SW 1271 (cell line): ENCODE data around the gene TNS1.

Experiments used
- DNase-seq, 2 experiments: peaks; one replicate each; lab custom pipeline; 2025; lab: John Stamatoyannopoulos, UW

Gene TNS1

GRCh38 chr2:217998926-217999594, 3.7 kb downstream of the TNS1 start:
- DNase-seq = no peak

- DNase-seq = no peak
These were observed 5.3 kb downstream of the TNS1 start for GRCh38 chr2:217997510-217997909.

- DNase-seq = no peak
These were observed 6.4 kb downstream of the TNS1 start for GRCh38 chr2:217996361-217996760.

- DNase-seq = no peak
These were observed 7.0 kb downstream of the TNS1 start for GRCh38 chr2:217995731-217996231.

DNA sequence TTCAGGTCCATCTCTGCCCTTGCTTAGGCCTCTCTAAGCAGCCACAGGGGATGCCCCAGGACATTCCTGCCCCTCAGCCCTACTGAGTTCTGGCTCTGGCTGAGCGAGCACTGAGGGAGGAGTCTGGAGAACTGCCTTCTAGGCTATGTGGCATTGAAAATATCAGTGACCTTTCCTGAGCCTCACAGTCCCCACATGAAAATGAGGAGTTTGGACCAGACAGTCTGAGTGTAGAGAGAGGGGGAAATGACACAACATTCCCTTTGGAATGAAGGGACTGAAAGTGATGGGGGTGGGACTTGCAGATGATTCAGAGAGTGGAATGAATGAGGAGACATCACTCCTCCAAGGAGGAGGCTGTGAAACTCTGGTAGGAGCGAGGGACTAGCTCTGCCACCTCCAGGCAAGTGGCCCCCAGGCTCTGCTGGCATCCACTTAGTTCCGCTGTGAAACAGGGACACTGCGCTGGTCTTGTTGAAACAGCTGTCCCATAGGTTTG, 8.0 kb downstream of the TNS1 start:
- DNase-seq = no peak

DNA sequence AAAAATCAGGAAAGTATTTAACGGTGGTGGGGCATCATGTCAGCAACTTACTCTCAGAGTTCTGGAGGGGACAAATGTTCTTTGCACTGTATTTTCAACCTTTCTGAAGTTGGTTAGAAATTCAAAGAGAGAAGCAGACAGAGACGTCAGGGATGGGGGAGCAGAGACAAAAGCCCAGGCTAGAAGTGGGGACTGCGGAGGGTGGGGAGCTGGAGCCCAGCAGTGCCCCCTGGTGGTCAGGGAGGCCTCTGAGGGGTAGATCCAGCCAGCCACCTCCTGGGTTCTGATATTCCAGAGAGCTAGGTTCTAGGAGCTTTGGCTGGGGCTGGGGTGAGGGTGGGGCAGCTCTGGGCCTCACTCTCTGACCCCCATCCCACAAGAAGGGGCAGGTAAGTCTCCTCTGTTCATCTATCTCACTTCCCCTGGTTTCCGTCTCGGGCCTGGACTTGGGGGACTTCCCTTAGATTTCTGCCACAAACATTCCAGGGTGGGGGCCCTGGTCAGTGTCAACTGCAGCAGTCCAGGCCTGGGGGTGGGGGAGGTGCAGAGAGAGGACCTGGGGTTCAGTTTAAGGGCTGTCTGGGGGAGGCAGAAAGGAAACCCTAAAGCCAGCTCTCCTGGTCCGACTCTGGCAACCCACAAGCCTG, 8.9 kb downstream of the TNS1 start:
- DNase-seq = no peak

GRCh38 chr2:217993138-217993537, 9.7 kb downstream of the TNS1 start:
- no peak for DNase-seq

GRCh38 chr2:217992061-217992460, 10.7 kb downstream of the TNS1 start:
- no peak for DNase-seq

DNA sequence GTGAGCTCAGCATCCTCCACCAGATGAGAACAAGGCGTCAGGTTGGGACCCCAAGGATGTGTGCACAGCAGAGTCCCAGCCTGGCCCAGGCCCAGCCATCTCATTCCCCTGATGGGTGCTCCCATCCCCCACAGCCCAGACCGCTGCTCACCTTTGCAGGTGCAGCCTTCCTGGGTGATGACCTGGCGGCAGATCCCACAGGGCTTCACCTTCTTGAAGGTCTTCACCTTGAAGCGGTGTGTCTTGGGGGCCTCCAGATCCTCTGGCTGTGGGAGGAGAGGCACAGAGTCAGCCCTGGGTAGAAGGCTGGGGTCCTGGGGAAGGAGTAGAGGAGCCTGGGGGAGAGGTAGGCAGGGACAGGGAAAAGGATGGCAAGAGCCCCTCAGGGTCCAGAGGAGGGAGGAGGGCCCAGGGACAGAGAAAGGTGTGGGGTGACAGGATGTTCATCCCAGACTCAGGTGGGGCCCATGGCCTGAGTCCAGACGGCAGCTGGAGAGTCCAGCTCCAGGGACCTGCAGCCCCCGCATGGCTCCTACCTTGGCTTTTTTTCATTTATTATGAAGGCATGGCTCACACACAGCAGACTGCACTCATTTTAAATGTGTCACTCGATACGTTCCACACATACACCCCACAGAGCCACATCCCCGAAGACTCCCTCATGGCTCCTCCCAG, 11.9 kb downstream of the TNS1 start:
- no peak for DNase-seq

- DNase-seq = no peak
These were observed 12.4 kb downstream of the TNS1 start for GRCh38 chr2:217990389-217990788.

DNA sequence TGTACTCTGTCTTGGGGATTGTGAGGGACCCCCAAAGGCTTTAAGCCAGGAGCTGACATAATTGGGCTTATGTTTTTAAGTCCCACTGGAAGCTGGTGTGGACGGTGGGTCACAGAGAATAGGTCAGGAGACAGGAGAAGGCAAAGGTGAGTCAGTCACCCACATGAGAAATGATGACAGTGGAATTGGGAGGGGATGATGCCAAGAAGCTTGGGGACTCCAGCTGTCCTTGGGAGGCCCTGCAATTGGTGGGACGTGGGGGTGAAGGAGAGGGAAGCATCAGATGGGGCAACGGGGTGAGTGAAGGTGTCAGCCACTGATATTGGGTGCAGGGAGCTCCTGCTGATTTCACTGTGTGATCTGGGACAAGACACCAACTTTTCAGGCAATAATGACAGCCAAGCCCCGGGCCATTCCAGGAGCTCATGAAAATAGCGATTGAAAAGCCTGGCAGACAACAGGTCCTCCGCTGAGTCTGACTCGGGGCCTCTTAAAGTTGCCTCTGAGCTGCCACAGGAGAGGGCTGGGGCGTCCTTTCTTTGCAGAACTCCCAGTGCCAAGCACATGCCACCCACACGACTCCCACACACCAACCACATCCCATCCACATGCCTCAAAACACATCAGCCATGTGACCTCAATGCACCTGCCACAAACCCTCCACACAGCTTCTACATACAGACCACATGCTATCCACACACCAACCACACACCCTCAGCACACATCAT, 13.4 kb downstream of the TNS1 start:
- DNase-seq = no peak

GRCh38 chr2:217988840-217989204, 14.0 kb downstream of the TNS1 start:
- no peak for DNase-seq

GRCh38 chr2:217988014-217988839, 14.6 kb downstream of the TNS1 start:
- peak in 1 of 2 experiments; percentile 12 for DNase-seq

DNA sequence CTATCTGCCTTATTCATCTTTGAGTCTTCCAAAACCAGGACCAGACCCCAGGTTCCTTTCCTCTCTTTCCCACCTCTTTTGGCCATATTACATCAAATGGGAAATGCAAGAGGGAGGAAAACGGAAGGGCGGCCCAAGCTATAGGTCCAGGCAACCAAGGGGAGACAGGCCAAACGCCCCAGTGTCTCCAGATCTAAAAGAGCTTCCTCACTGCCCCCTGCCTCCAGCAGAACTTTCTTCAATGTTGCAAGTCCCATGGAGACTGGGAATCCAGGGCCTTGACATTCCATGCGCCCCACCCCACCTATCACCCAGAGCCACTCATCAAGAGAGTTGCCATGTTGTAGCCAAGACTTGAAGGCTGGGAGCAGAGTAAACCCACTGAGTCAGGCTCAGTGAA, 15.4 kb downstream of the TNS1 start:
- DNase-seq = no peak

DNA sequence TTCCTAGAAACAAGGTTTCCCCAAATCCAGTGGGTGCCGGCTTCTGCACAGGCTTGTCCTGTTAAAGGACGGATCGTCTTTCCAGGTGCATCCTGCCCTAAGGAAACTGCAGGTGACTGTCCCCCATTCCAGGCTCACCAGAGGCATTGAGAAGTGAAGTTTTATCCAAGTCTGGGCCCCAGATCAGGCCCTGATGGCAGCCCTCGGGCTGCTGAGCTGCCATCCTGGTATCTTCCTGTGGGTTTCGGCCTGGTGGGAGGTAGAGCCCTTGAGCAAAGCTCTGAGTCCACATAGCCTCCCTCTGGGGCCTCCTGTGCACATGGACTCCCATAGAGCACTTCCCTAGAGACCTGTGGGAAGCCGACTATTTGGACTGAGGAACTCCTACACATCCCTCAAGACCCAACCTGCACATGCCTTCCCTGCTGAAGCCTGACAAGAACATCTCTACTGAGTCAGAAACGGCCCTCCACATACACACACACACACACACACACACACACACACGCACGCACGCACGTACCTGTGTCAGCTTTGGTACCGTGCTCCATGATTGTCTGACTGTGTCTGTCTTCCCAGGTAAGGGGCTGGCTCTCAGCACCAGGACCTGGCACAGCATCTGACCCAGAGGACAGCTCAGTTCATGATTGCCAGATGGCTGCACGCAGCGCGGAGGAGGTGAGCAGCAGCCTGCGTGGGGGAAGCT, 16.4 kb downstream of the TNS1 start:
- DNase-seq = no peak

DNA sequence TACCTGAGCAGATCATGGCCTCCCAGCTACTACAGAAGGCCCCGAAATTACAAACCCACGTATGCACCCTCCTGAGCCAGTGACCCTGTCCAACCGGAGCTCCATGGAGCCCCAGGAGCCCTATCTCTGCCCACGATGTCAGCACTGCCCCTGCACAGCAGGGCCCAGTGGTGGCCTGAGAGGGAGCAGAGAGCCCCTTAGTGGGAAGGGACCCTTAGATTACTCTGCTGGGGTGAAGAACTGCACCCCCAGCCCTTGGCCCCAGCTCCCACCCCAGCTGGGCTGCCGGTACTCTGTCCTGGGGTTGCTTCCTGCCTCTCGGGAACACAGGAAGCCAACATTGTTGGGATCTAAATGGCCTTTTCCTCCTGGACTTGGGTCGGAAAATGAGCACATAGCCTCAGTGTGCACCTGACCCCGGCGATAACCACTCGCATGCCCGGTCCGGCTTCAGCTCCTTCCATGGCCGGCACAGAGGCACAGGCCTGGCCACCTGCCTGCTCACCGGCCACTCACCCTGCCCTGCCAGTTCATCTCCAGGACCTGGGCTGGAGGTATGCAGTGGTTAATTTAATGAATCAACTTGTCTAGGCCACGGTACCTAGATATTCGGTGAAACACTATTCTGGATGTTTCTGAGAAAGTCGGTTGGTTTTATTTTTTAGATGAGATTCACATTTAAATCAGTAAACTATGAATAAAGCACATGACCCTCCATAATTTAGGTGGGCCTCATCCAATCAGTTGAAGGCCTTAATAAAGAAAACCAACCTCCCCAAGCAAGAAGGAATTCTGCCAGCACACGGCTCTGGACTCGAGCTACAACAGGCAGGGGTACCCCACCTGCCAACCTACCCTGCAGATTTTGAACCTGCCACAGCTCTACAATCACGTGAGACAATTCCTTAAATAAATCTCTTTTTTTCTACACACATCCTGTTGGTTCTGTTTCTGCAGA, 19.2 kb downstream of the TNS1 start:
- DNase-seq = no peak

GRCh38 chr2:217981971-217982370, 20.8 kb downstream of the TNS1 start:
- no peak for DNase-seq

DNA sequence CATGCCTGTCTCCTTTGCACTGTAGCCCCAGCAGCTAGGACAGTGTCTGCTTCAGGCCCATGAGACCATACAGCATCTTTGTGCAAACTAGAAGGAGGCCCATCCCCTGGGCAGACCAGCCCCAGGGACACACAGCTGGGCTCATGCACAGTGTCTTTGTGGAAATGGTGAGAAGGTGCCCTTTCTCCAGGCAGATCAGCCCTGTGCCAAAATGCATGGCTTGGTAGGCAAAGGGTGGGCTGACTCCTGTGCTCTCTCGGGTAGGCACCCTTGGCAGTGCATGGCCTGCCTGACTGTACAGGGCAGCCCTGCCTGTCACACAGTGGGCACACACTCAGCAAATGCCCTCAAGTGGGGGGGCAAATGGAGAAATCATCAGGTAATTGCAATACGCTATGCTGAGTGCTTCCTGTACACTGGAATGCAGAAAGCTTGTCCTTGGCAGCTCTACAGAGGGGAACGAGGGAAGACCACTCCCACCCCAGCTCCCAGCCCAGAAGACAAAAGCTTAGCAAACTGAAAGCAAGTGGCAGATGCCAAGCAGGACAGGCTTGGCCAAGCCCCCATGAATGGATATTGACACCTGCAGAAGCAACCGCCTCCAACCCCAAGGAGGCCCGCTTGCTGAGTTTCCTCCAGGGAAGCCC, 21.6 kb downstream of the TNS1 start:
- no peak for DNase-seq

- no peak for DNase-seq
These were observed 22.2 kb downstream of the TNS1 start for GRCh38 chr2:217980591-217980990.
